Cerebellar nuclear complex (tissue), 1 donor: ENCODE results near the gene TRPM5.

Source experiments
- DNase-seq, 2 experiments: peaks; one replicate each; lab custom pipeline; 2025; lab: John Stamatoyannopoulos, UW

The TRPM5 gene

GRCh38 chr11:2436013-2436520 is 8.2 kb downstream of the TRPM5 start:
- DNase-seq, result no peak

- no peak for DNase-seq
Observed at GRCh38 chr11:2435288-2436012, 8.9 kb downstream of the TRPM5 start.

- DNase-seq, result no peak
Observed at GRCh38 chr11:2434506-2435255, 9.6 kb downstream of the TRPM5 start.

- DNase-seq, result no peak
Observed at GRCh38 chr11:2434008-2434407, 10.3 kb downstream of the TRPM5 start.

GRCh38 chr11:2433106-2433925 is 11.0 kb downstream of the TRPM5 start:
- DNase-seq, result no peak

- DNase-seq, result no peak
Observed at GRCh38 chr11:2432628-2433071, 11.7 kb downstream of the TRPM5 start.

DNA sequence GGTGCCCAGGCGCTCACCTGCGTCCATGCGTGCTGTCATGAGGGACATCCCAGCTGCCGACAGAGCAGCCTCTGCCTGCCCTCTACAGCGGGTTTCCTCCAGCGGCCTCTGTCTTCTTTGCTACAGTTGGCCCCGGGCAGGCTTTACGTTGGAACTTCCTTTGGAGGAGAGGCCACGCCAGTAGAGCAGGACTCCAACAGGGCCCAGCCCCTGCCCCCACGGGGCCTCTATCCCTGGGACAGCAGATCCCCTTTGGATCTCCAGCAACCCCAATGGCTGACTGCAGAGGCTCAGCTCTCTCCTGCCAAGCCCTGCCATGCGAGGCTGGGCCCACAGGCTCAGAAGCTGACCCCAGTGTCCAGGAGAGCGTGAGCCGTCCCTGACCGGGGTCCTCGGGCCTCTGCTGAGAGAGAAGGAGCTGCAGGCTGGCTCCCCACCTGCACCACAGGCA is 12.1 kb downstream of the TRPM5 start:
- DNase-seq, result no peak

GRCh38 chr11:2431395-2431794 is 12.9 kb downstream of the TRPM5 start:
- DNase-seq, result no peak

DNA sequence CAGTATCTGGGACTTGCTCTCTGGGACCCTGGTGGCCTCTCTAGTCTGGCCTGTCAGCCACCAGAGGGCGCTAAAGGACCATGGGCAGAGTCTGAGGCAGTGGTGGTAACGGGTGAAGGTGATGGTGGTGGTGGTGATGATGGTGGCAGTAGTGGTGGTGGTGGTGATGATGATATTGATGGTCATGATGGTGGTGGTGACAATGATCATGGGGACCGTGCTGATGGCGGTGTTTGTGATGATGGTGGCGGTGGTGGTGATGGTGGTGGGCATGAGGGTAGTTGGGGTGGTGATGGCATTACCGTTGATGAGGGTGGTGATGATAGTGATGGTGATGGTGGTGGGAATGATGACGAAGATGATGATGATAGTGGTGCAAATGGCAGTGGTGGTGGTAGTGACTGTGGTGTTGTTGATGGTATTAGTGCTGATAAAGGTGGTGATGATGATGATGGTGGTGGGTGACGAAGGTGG is 16.0 kb downstream of the TRPM5 start:
- no peak for DNase-seq

DNA sequence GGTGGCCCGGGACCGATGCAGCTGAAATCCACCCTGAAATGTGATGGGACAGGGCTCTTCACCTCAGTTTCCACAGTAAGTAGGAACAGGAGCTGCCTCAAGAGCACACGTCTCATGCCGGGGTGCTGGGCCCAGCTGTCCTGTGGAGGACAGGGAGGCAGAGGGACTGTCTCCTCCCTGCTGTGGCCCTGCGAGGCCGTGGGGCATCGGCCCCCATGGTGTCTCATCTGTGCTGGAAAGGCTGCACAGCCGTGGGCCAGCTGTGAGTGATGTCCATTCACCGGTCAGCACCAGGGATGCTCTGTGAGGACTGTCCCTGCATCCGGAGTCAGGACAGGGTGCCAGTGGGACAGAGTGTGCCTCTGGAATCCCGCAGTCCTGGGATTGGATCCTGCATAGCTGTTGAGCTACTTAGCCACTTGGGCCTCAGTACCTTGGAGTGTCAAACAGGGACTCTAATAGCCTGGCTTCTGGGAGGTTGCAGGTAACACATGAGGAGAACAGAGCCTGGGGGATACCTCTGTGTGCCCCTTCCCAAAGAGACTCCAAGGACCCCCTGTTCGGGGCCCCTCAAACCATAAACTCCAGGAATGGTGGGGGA is 16.5 kb downstream of the TRPM5 start:
- DNase-seq, result no peak

DNA sequence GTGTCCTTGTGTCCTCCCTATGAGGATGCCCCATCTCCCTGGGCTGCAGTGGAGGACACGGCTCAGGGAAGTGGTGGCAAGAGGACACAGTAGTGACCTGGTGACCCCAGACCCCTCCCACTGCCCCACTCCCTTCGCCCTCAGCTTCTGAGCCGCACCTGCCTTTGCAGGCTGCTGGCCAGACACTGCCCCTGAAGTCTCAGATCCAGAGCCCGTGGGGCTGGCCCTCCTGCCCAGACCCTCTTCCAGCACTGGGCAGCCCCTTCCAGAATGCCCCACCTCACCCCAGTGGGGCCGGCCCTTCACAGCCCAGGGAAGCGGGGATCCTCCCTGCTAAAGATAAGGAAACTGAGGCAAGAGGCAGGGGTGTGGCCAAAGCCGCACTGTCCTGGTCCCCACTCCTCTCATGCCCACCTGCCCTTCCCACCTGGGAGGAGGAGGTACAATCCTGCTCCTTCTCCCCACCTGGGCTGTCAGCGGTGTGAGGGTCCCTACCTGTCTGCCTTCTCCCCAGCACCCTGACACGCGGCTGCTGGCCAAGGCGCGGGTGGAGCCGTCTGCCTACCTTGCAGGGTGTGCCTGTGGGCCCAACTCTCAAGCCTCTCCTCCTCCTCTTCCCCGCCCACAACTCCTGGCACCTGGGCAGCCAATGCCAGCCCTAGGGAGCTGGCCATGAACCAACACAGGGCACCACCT is 17.3 kb downstream of the TRPM5 start:
- DNase-seq, result no peak

- no peak for DNase-seq
Observed at GRCh38 chr11:2426221-2426620, 18.1 kb downstream of the TRPM5 start.

- no peak for DNase-seq
Observed at GRCh38 chr11:2425506-2425905, 18.8 kb downstream of the TRPM5 start.

GRCh38 chr11:2424811-2425495 is 19.4 kb downstream of the TRPM5 start:
- no peak for DNase-seq

- DNase-seq, result no peak
Observed at GRCh38 chr11:2423157-2424025, 20.9 kb downstream of the TRPM5 start.

DNA sequence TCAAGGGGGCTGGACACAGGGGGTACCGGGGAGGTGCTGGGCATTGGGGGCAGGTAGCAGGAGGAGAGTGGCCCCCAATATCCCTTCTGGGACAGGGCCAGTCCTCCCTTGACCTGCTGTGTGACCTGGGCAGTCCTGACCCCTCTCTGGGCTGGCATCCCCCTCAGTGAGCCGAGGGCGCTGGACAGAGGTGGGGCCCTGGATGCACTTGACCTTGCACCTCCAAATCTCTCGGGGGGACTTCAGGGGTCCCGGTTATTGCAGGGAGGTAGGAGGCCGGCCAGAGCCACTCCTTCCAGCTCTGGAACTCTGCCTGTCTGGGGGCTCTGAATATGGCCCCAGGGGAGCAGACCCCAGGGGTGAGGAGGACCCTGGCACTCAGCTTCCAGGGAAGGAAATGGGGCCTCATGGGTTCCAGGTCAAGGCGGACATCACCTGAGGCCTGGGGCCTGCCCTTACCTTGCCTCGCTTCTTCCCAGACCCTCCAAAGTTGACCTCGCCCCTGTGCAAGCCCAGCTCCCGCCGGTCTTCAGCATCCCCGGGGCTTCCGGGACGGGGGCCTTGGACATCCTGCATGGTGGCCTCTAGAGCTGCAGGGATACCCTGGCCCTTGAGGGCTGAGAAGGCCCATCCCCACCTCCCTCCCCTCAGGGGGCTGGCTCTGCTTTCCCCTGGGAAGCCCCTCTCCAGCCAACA is 21.7 kb downstream of the TRPM5 start:
- DNase-seq, result no peak

- no peak for DNase-seq
Observed at GRCh38 chr11:2421996-2422395, 22.3 kb downstream of the TRPM5 start.

DNA sequence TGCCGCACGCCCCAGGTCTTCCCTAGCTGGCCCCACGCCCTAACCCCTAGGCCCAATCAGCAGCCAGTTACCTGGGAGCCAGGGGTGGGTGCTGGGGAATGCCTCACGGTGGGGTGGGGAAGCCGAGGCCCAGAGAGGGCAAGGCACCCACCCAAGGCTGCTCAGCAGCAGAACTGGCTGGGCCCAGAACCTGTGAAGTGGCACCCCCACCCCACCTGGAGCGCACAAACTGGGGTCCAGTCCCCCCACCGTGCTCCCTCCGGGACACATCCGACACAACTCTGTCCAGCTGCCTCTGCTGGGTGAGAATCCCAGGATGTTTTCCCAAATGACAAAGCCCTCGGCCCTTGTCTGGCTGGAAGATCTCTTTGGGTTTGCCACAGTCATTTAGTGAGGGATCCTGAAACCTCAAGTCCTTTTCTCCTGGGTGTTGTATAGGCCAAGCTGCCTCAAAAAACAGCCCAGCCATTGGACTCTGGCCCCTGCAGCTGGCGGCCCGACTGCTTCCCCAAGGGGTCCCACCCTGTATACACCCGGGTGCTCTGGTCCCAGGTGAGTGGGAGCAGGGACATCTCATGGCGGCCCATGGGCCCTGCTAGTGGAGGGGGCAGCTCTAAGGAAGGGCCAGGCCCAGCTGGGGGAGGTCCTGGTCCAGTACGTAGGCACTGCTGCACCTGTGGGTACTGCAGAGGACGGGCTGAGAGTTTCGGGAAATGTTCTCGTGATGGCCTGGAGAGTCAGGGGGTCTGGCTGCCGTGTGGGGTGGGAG is 22.9 kb downstream of the TRPM5 start:
- DNase-seq, result no peak
